ENCODE results near the gene HIP1R. TPM values are rescaled to one million over a fixed set of nuclear protein-coding genes. Genes with fewer than 3 reads are reported as not detected.

Gene HIP1R
- total and polyA plus RNA-seq, 3 donors from 2014 or later, result 20.1 to 41.7 (median 34.3) TPM

- Histone ChIP-seq H3K4me3 (no peak overlapping the region), H3K36me3 (ENCODE audit: low read depth, missing control alignments) (no peaks in the 10 kb centered on the region), H3K9me3 (no peaks in the 10 kb centered on the region), H3K27ac (no peak overlapping the region), H3K27me3 (no peaks in the 10 kb centered on the region), H3K4me1 (peaks cover 4% of the 10 kb centered on the region)
- TF ChIP-seq CTCF (IDR thresholded peaks at IDR 0.05) (no peak), POLR2A (IDR thresholded peaks at IDR 0.05) (no peak)
- intact Hi-C loops (cut with DNase I; ENCODE audit: low total_unique reads), result no loop called here
- WGBS, 2 donors, result 77 to 79% methylated on average over 7 of the region's 7 CpGs
- no peak for DNase-seq
These were observed 4.6 kb upstream of the HIP1R start for GRCh38 chr12:122830517-122831214.

- peaks cover 9% of the 10 kb centered on the region for H3K4me1 ChIP-seq
- peak overlapping the region in 1 of 2 donors; percentile 68 for H3K27ac ChIP-seq
- intact Hi-C loops (cut with DNase I; ENCODE audit: low total_unique reads), result no loop called here
- 13 to 14% methylated on average over 21 of the region's 21 CpGs for whole genome bisulfite sequencing, 2 donors
- H3K27me3 ChIP-seq, result no peaks in the 10 kb centered on the region
- TF ChIP-seq POLR2A (IDR thresholded peaks at IDR 0.05), result no peak
- TF ChIP-seq CTCF (IDR thresholded peaks at IDR 0.05), result no peak
- H3K4me3 ChIP-seq, result peak overlapping the region; percentile 35 to 57
- H3K36me3 ChIP-seq (ENCODE audit: low read depth, missing control alignments), result no peaks in the 10 kb centered on the region
- peak; percentile 58 for DNase-seq
- H3K9me3 ChIP-seq, result no peaks in the 10 kb centered on the region
These were observed 945 bp upstream of the HIP1R start for GRCh38 chr12:122834104-122834920.

GRCh38 chr12:122835750-122836026 is 431 bp downstream of the HIP1R start:
- peak overlapping the region in 1 of 2 donors; percentile 44 for H3K27ac ChIP-seq
- no peak for DNase-seq
- 0% methylated on average over 31 of the region's 43 CpGs; no CpG with 5 or more reads in 1 of the 2 donors for WGBS, 2 donors

GRCh38 chr12:122836027-122836921 is 1.0 kb downstream of the HIP1R start:
- H3K27me3 ChIP-seq, result no peaks in the 10 kb centered on the region
- H3K27ac ChIP-seq, result peak overlapping the region in 1 of 2 donors; percentile 44
- no peaks in the 10 kb centered on the region for H3K9me3 ChIP-seq
- WGBS, 2 donors, result 1 to 2% methylated on average over 39 of the region's 42 CpGs
- H3K36me3 ChIP-seq (ENCODE audit: low read depth, missing control alignments), result no peaks in the 10 kb centered on the region
- H3K4me1 ChIP-seq, result peaks cover 9% of the 10 kb centered on the region
- DNase-seq, result no peak
- TF ChIP-seq CTCF (IDR thresholded peaks at IDR 0.05), result no peak
- TF ChIP-seq POLR2A (IDR thresholded peaks at IDR 0.05), result no peak
- H3K4me3 ChIP-seq, result peak overlapping the region; percentile 57 to 68
- intact Hi-C loops (cut with DNase I; ENCODE audit: low total_unique reads), result no loop called here

More at GRCh38 chr12:122835750-122836026, 431 bp downstream of the HIP1R start:
- Histone ChIP-seq H3K4me3 (peak overlapping the region; percentile 57 to 68), H3K27me3 (no peaks in the 10 kb centered on the region), H3K36me3 (ENCODE audit: low read depth, missing control alignments) (no peaks in the 10 kb centered on the region), H3K9me3 (no peaks in the 10 kb centered on the region), H3K4me1 (peaks cover 9% of the 10 kb centered on the region)
- intact Hi-C loops (cut with DNase I; ENCODE audit: low total_unique reads), result no loop called here
- TF ChIP-seq POLR2A (IDR thresholded peaks at IDR 0.05) (no peak), CTCF (IDR thresholded peaks at IDR 0.05) (no peak)
